K562 (cell line): ENCODE results near the gene TMCC1. TPM values are rescaled to one million over a fixed set of nuclear protein-coding genes. Genes with fewer than 3 reads are reported as not detected.

Experiments used
- ATAC-seq: fragments of 200-7000 bp; cut with Tn5 transposase; 3 replicates; pipeline ENCODE4 v1.9.1; 2020; ENCODE audit warnings: moderate library complexity
- BruUV-seq: library from RNA; stranded (reverse); fragments of 400-500 nt; replicated peaks from 2 replicates; lab custom pipeline; 2021; lab: Mats Ljungman, UMichigan
- CTCF ChIA-PET: fragments of 300-600 bp; formaldehyde crosslinking; extraction: SDS; loops from one replicate; lab custom pipeline; 2021; ENCODE audit warnings: low intra/inter-chr PET ratio; lab: Yijun Ruan, JAX
- POLR2A ChIA-PET: fragments of 300-600, 350-650 bp; sonication (Branson Sonifier 250); formaldehyde crosslinking; extraction: SDS; loops from one replicate; lab custom pipeline; 2021; ENCODE audit warnings: antibody characterized with exemption, inconsistent platforms; lab: Yijun Ruan, JAX
- DNase-seq, 4 experiments: peaks; one replicate each; pipeline versions ENCODE4 v3.0.0 to v3.0.0-alpha.2; 2011 to 2018; ENCODE audit warnings: low spot score in 3 of 4, mixed read lengths in 3 of 4; ENCODE audit errors: extremely low read depth in 1 of 4
- FAIRE-seq: peaks from 2 replicates; lab custom pipeline; 2011; peaks lifted over from hg19 to GRCh38; lab: Jason Lieb, UNC
- H2AFZ ChIP-seq: 2 replicates; pipeline ENCODE4 v1.6.0; 2011; ENCODE audit warnings: low read depth, low read length, control low read depth, inconsistent platforms
- H3K27ac ChIP-seq: fragments of 200-600 bp; 3 replicates; pipeline ENCODE4 v1.8.0; 2011; ENCODE audit warnings: low read depth, mild to moderate bottlenecking, control low read depth, inconsistent platforms, low read length, moderate library complexity, mixed read lengths; ENCODE audit errors: extremely low read depth
- H3K27me3 ChIP-seq, 2 experiments: fragments of 300-600 bp in 1 of 2; 2 replicates in 1 of 2; 3 replicates in 1 of 2; pipeline versions ENCODE4 v1.6.0 to v1.8.0; 2011; ENCODE audit warnings: inconsistent platforms in 2 of 2, low read length in 2 of 2, mild to moderate bottlenecking in 1 of 2, mixed read lengths in 1 of 2, moderate library complexity in 1 of 2; ENCODE audit not compliant: control insufficient read depth in 2 of 2, insufficient read depth in 2 of 2
- H3K36me3 ChIP-seq: fragments of 300-600 bp; 3 replicates; pipeline ENCODE4 v1.8.0; 2011; ENCODE audit warnings: mild to moderate bottlenecking, low read length, inconsistent platforms; ENCODE audit not compliant: control insufficient read depth, insufficient read depth
- H3K4me1 ChIP-seq, 2 experiments: fragments of 200-600 bp in 1 of 2; replicated peaks in 1 of 2; 2 replicates in 1 of 2; 3 replicates in 1 of 2; pipeline versions ENCODE4 v1.5.1 to v1.8.0; 2011; ENCODE audit warnings: inconsistent platforms in 2 of 2, low read length in 2 of 2, mild to moderate bottlenecking in 1 of 2, mixed read lengths in 1 of 2, moderate library complexity in 1 of 2; ENCODE audit not compliant: control insufficient read depth in 2 of 2, insufficient read depth in 2 of 2
- H3K4me2 ChIP-seq: 2 replicates; pipeline ENCODE4 v1.6.1; 2011; ENCODE audit warnings: low read length, control low read depth, inconsistent platforms, mixed read lengths; ENCODE audit not compliant: insufficient read depth
- H3K4me3 ChIP-seq: fragments of 200-600 bp; sonication (generic), shearing (Covaris generic); 2 replicates; pipeline ENCODE4 v1.5.1; 2016; ENCODE audit warnings: control low read depth, inconsistent platforms
- H3K79me2 ChIP-seq: fragments of 200-600 bp; 3 replicates; pipeline ENCODE4 v1.8.0; 2011; ENCODE audit warnings: low read length, inconsistent platforms; ENCODE audit not compliant: control insufficient read depth, insufficient read depth
- H3K9ac ChIP-seq, 2 experiments: 2 replicates each; pipeline versions ENCODE4 v1.6.0 to v1.6.1; 2011; ENCODE audit warnings: low read depth in 2 of 2, low read length in 2 of 2, control low read depth in 1 of 2, inconsistent platforms in 1 of 2, mild to moderate bottlenecking in 1 of 2, mixed read lengths in 1 of 2; ENCODE audit not compliant: insufficient read depth in 1 of 2
- H3K9me1 ChIP-seq: one replicate; pipeline ENCODE4 v1.6.0; 2011; ENCODE audit warnings: inconsistent platforms, mild to moderate bottlenecking, low read length, moderate library complexity; ENCODE audit not compliant: control insufficient read depth, insufficient read depth
- H3K9me3 ChIP-seq: replicated peaks from 2 replicates; pipeline ENCODE4 v1.5.1; 2011; ENCODE audit warnings: low read depth, low read length, inconsistent platforms; ENCODE audit not compliant: control insufficient read depth, insufficient read depth
- H4K20me1 ChIP-seq: replicated peaks from 2 replicates; pipeline ENCODE4 v1.6.1; 2011; ENCODE audit warnings: low read length, inconsistent platforms, mixed read lengths; ENCODE audit not compliant: control insufficient read depth, insufficient read depth
- FUS ChIP-seq: fragments of 200-400 bp; formaldehyde crosslinking; optimal IDR thresholded peaks from 2 replicates; pipeline ENCODE3; 2017; ENCODE audit warnings: low read depth, low read length
- MAFK ChIP-seq: IDR thresholded peaks from 2 replicates; pipeline ENCODE4 v1.6.1; 2011; ENCODE audit warnings: low read length, improper control_type of control experiment
- MTA2 ChIP-seq: fragments of 450-650 bp; IDR thresholded peaks from 2 replicates; pipeline ENCODE4 v1.6.1; 2016; ENCODE audit warnings: low read depth
- PRMT5 ChIP-seq: sonication (generic); formaldehyde crosslinking; IDR thresholded peaks from 2 replicates; pipeline ENCODE4 v1.5.0; 2020; ENCODE audit warnings: missing genetic modification reagents
- RBBP5 ChIP-seq: fragments of 200-600 bp; sonication (generic); IDR thresholded peaks from 2 replicates; pipeline ENCODE4 v1.6.1; 2012; ENCODE audit warnings: borderline replicate concordance, mild to moderate bottlenecking, low read length, control low read depth, inconsistent platforms; ENCODE audit not compliant: insufficient read depth, poor library complexity, severe bottlenecking
- TCFL5 ChIP-seq: fragments of 250-450 bp; sonication (Bioruptor Pico); conservative IDR thresholded peaks from 2 replicates; pipeline ENCODE4 v1.6.1; 2021; ENCODE audit warnings: mild to moderate bottlenecking, moderate library complexity, matching md5 sums
- TEAD4 ChIP-seq, 2 experiments: sonication (generic) in 1 of 2; formaldehyde crosslinking in 1 of 2; IDR thresholded peaks; 2 replicates each; pipeline versions ENCODE4 v1.6.1 to v1.8.0; 2012 to 2022; ENCODE audit warnings: borderline replicate concordance in 1 of 2, inconsistent platforms in 1 of 2, low read length in 1 of 2, mild to moderate bottlenecking in 1 of 2, missing genetic modification reagents in 1 of 2
- TRIM28 ChIP-seq: fragments of 450-650 bp; IDR thresholded peaks from 2 replicates; pipeline ENCODE4 v1.6.1; 2017
- U2AF2 ChIP-seq: fragments of 200-400 bp; formaldehyde crosslinking; optimal IDR thresholded peaks from 2 replicates; pipeline ENCODE3; 2017; ENCODE audit warnings: low read depth, mild to moderate bottlenecking, low read length
- ZBTB1 ChIP-seq: sonication (generic); formaldehyde crosslinking; IDR thresholded peaks from 2 replicates; pipeline ENCODE4 v1.8.1; 2023; ENCODE audit warnings: missing genetic modification reagents, low read depth, mild to moderate bottlenecking, borderline replicate concordance
- ZNF239 ChIP-seq: fragments of 250-450 bp; sonication (Bioruptor Pico); IDR thresholded peaks from 2 replicates; pipeline ENCODE4 v1.4.0; 2020; ENCODE audit warnings: mild to moderate bottlenecking
- WGBS: fragments of 100-300 bp; shearing (Covaris generic); methylation state at CpG from one replicate; pipeline ENCODE4 v1.1.6; 2016; ENCODE audit warnings: low coverage, mixed read lengths; ENCODE audit not compliant: insufficient coverage; ENCODE audit errors: missing lambda C conversion rate; 5-methylcytosine and 5-hydroxymethylcytosine counted together
- in situ Hi-C: fragments of 300-500 bp; cut with MboI; formaldehyde crosslinking; loops from 4 replicates; pipeline ENCODE4 v1.15.0; 2018; ENCODE audit warnings: inconsistent platforms, mixed read lengths
- intact Hi-C: fragments of 100-400 bp; cut with micrococcal nuclease; formaldehyde crosslinking; loops from 2 replicates; pipeline ENCODE4 v1.14.2; 2022
- polyA plus RNA-seq, 8 experiments: library from polyadenylated mRNA; depleted of rRNA in 4 of 8; stranded (reverse) in 5 of 8; unstranded in 3 of 8; fragments of >200 nt; fragmentation: Nextera tagmentation in 2 of 8; fragmentation: Illumina TruSeq in 1 of 8; extraction: Ambion mirVana in 2 of 8; extraction: Trizol in 1 of 8; gene quantifications; 2 replicates each; pipeline versions ENCODE4 v1.2.1 to v1.2.3, GENCODE V29; 2011 to 2014; ENCODE audit warnings: inconsistent platforms in 1 of 8, missing spikeins in 1 of 8
- total RNA-seq, 7 experiments: library from RNA; depleted of rRNA in 6 of 7; stranded (reverse); fragments of >200 nt in 6 of 7; fragmentation: Illumina TruSeq in 2 of 7; extraction: Trizol in 2 of 7; gene quantifications; 2 replicates each; pipeline versions ENCODE4 v1.2.1 to v1.2.3, GENCODE V29; 2011 to 2021; ENCODE audit warnings: low replicate concordance in 1 of 7
- TF ChIP-seq, protein P1 (sequence below), 2 experiments: fragments of 450-650 bp in 1 of 2; sonication (generic) in 1 of 2; formaldehyde crosslinking in 1 of 2; IDR thresholded peaks in 1 of 2; conservative IDR thresholded peaks in 1 of 2; 2 replicates each; pipeline versions ENCODE4 v1.6.1 to v1.8.1; 2016 to 2023; ENCODE audit warnings: mild to moderate bottlenecking in 2 of 2, moderate library complexity in 2 of 2, inconsistent platforms in 1 of 2, missing genetic modification reagents in 1 of 2

Gene TMCC1
- total and polyA plus RNA-seq, 9 of the 15 experiments (the other 6 are each of a cell fraction or from before 2014, with no cell fraction given) = 0.89 to 8.7 (median 4.0) TPM

DNA sequence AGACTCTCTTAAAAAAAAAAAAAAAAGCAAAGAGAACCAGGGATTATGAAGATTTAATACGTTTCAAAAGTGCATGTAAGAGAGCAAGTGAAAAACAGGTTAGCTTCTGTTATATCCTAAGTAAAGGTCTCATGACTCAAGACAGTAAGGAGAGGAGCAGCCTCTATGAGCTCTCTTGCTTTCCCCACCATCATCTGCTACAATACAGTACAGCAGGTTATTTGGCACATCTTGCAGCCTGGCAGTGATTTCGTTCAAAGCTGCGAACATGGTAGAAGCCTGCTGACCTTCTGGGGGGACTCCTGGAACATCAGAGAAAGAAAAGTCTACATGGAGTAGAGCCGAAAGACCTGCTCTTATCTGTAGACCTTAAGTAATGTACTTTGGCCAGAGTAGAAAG, 157.9 kb downstream of the TMCC1 start (continued):
- TF ChIP-seq ZBTB1 (CRISPR knock-in tag) (no peak), TEAD4 (IDR thresholded peaks at IDR 0.05; ENCODE audit: low read length) (no peak), TEAD4 (CRISPR knock-in tag; IDR thresholded peaks at IDR 0.05; ENCODE audit: borderline replicate concordance) (no peak), MAFK (no peak), PRMT5 (CRISPR knock-in tag) (no peak)
- TF ChIP-seq, all 486 proteins: peak for 0

DNA sequence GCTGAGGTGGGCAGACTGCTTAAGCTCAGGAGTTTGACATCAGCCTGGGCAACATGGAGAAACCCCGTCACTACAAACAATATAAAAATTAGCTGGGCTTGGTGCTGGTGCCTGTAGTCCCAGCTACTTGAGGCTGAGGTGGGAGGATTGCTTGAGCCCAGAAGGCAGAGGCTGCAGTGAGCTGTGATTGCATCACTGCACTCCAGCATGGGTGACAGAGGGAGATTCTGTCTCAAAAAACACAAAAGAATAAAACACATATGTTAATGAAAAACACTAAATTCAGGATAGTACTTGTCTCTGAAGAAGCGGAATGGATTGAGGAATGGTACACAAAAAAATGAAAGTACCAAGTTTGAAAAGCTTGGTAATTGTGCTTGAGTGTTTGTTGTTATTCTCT, 159.1 kb downstream of the TMCC1 start:
- Histone ChIP-seq H3K4me1 (no peaks in the 10 kb centered on the region), H3K36me3 (no peaks in the 10 kb centered on the region), H4K20me1 (no peaks in the 10 kb centered on the region), H3K4me3 (no peak overlapping the region), H3K4me2 (no peak overlapping the region), H3K79me2 (no peaks in the 10 kb centered on the region), H3K9me3 (no peaks in the 10 kb centered on the region), H3K27me3 (no peaks in the 10 kb centered on the region), H2AFZ (no peak overlapping the region), H3K9me1 (no peaks in the 10 kb centered on the region), H3K27ac (no peak overlapping the region), H3K9ac (no peak overlapping the region)
- intact Hi-C loops = no loop called here
- DNase-seq (no peak), ATAC-seq (no peak), FAIRE-seq (no peak)
- no peak for TF ChIP-seq FUS
- no peak for TF ChIP-seq TCFL5
- no peak for TF ChIP-seq RBBP5
- no peak for TF ChIP-seq U2AF2
- TF ChIP-seq, protein P1, sequence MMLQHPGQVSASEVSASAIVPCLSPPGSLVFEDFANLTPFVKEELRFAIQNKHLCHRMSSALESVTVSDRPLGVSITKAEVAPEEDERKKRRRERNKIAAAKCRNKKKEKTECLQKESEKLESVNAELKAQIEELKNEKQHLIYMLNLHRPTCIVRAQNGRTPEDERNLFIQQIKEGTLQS (IDR thresholded peaks at IDR 0.05) = peak; percentile 57
- TF ChIP-seq, protein P1 (CRISPR knock-in tag; conservative IDR thresholded peaks at IDR 0.05) = no peak
- no peak for TF ChIP-seq ZNF239
- no peak for TF ChIP-seq TRIM28
- no peak for TF ChIP-seq MTA2
- WGBS = 42% methylated on average over 2 of the region's 2 CpGs
- BruUV-seq = no TSS peak
- in situ Hi-C loops = no loop called here
- ChIA-PET POLR2A (no interaction called here), CTCF (no interaction called here)
